ENCODE results near the gene MED15.
A peak's percentile ranks its signal among the peaks of the same experiment; 100 is the strongest.

- TF ChIP-seq CTCF (IDR thresholded peaks at IDR 0.05) (no peak), POLR2A (IDR thresholded peaks at IDR 0.05) (peak in 1 of 2 donors; percentile 2)
Measured at GRCh38 chr22:20567371-20567847, 60.0 kb downstream of the MED15 start.
